ENCODE results near the gene ANKMY1.

DNA sequence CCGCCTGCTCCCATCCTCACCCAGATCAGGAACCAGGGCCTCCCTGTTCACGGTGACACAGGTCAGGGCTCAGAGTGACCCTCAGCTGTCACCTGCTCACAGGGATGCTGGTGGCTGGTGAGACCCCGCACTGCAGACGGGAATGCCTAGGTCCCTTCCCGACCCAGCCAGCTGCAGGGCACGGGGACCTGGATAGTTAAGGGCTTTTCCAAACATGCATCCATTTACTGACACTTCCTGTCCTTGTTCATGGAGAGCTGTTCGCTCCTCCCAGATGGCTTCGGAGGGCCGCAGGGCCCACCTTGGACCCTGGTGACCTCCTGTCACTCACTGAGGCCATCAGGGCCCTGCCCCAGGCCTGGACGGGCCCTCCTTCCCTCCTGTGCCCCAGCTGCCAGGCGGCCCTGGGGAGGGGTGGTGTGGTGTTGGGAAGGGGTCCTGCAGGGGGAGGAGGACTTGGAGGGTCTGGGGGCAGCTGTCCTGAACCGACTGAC lies 90.6 kb downstream of the ANKMY1 start:
- TF ChIP-seq EZH2 (IDR thresholded peaks at IDR 0.05; ENCODE audit: insufficient read depth, low read length) (no peak), CTCF (IDR thresholded peaks at IDR 0.05; ENCODE audit: insufficient read depth, low read depth, low read length) (no peak)

All from astrocyte (in vitro differentiated cells and primary cell).